ENCODE results near the gene SPTBN5. TPM values are rescaled to one million over a fixed set of nuclear protein-coding genes. Genes with fewer than 3 reads are reported as not detected.

Gene SPTBN5
- total and polyA plus RNA-seq, 2 experiments from 2014 or later = 0.70 to 2.1 TPM

DNA sequence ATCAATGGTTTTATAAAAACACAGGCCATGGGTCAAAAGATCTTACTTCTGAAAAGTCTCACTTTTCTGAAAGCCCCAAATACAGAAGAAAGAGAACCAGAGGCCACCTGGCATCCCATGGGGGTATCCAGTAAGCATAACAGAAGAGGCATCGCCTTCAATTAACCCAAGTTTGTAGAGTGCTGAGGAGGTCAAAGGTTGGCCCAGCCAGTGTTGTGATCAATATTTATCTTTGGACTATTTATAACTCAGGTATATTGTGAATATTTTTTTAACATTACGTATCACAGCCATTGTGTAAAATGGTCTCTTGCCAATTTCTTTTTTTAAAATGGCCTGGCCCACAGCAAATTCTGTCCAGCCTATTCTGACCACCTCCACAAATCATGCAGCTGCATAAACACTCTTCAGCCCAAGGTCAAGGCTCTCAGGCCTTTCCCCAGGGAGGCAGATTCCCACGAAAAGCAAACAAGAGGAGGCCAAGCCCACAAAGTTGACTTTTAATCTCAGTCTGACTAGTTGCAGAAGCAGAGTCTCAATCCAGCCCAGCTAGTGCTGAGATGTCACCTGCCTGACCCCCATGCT, 26.2 kb upstream of the SPTBN5 start:
- peak in 1 of 2 donors; percentile 69 for DNase-seq (ENCODE audit: low read depth in 1 of 2, low spot score in 1 of 2)
- H3K27ac ChIP-seq = peak overlapping the region; percentile 90
- peaks cover 80% of the 10 kb centered on the region for H3K4me1 ChIP-seq (ENCODE audit: low read depth)
- no peaks in the 10 kb centered on the region for H3K9me3 ChIP-seq (ENCODE audit: low read depth)
- no peaks in the 10 kb centered on the region for H3K27me3 ChIP-seq
- H3K36me3 ChIP-seq = no peaks in the 10 kb centered on the region
- TF ChIP-seq, protein P1, sequence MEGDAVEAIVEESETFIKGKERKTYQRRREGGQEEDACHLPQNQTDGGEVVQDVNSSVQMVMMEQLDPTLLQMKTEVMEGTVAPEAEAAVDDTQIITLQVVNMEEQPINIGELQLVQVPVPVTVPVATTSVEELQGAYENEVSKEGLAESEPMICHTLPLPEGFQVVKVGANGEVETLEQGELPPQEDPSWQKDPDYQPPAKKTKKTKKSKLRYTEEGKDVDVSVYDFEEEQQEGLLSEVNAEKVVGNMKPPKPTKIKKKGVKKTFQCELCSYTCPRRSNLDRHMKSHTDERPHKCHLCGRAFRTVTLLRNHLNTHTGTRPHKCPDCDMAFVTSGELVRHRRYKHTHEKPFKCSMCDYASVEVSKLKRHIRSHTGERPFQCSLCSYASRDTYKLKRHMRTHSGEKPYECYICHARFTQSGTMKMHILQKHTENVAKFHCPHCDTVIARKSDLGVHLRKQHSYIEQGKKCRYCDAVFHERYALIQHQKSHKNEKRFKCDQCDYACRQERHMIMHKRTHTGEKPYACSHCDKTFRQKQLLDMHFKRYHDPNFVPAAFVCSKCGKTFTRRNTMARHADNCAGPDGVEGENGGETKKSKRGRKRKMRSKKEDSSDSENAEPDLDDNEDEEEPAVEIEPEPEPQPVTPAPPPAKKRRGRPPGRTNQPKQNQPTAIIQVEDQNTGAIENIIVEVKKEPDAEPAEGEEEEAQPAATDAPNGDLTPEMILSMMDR (IDR thresholded peaks at IDR 0.05; ENCODE audit: low read depth, low read length) = no peak
- H3K4me3 ChIP-seq = no peak overlapping the region

DNA sequence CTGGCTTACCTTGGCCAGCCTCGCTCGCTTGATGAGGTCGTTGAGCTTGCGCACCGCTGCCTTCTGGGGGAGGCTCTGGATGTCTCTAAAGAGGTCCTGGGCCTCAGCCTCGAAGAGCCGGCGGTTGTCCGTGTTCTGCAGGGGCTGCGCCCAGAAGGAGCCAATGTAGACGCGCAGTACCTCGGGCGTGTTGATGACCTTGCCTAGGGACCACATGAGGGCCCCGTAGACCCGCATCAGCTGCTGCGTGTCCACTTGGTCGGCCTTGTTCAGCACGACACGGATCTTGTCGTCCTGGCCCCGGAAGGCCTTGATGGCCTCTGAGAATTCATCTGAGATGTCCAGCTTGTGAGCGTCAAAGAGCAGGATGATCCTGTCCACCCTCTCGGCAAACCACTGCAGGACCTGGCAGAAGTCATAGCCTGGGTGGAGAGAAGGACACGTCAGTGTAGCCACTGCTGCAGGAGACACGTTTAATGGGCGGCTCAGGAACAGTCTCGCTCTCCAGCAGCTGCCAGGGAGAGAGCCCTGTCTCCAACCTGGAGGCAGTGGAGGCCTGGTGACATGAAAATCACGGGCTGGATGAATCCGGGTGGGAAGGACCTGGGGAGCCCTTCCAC, 25.5 kb upstream of the SPTBN5 start:
- no peaks in the 10 kb centered on the region for H3K9me3 ChIP-seq (ENCODE audit: low read depth)
- peak overlapping the region; percentile 90 for H3K27ac ChIP-seq
- no peaks in the 10 kb centered on the region for H3K27me3 ChIP-seq
- no peak overlapping the region for H3K4me3 ChIP-seq
- H3K4me1 ChIP-seq (ENCODE audit: low read depth) = peaks cover 84% of the 10 kb centered on the region
- TF ChIP-seq, protein P1 (IDR thresholded peaks at IDR 0.05; ENCODE audit: low read depth, low read length) = no peak
- H3K36me3 ChIP-seq = no peaks in the 10 kb centered on the region
- no peak for DNase-seq (ENCODE audit: low read depth in 1 of 2, low spot score in 1 of 2)

DNA sequence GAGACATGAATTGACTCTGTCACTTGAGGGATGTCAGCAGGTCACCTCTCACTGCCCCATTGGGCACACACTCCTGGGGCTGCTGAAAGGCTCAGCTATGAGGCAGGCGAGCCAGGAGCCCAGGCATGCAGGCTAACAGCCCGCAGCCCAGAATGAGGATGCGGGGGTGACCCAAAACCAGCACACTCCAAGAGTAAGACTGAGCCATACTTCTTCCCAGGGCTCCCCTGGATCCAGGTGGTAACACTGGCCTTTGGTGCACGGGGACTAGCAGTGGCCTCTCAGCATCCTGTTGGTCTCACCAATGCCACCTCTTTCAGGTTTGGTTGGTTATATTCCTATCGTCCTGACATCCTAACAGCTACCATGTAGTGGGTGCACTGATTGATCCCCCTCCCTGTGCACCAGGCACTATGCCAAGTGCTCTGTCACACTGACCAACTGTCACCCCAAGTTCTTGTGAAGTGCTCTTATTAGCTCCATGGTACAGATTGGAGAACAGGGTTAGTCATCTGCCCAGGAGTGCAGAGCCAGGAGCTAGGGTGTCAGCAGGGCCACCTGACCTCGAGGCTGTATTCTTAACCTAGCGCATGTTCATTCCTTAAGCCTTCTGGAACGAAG, 24.8 kb upstream of the SPTBN5 start:
- no peaks in the 10 kb centered on the region for H3K9me3 ChIP-seq (ENCODE audit: low read depth)
- peaks cover 89% of the 10 kb centered on the region for H3K4me1 ChIP-seq (ENCODE audit: low read depth)
- DNase-seq (ENCODE audit: low read depth in 1 of 2, low spot score in 1 of 2) = no peak
- H3K27ac ChIP-seq = peak overlapping the region; percentile 90
- H3K36me3 ChIP-seq = no peaks in the 10 kb centered on the region
- H3K4me3 ChIP-seq = no peak overlapping the region
- TF ChIP-seq, protein P1 (IDR thresholded peaks at IDR 0.05; ENCODE audit: low read depth, low read length) = no peak
- H3K27me3 ChIP-seq = no peaks in the 10 kb centered on the region

DNA sequence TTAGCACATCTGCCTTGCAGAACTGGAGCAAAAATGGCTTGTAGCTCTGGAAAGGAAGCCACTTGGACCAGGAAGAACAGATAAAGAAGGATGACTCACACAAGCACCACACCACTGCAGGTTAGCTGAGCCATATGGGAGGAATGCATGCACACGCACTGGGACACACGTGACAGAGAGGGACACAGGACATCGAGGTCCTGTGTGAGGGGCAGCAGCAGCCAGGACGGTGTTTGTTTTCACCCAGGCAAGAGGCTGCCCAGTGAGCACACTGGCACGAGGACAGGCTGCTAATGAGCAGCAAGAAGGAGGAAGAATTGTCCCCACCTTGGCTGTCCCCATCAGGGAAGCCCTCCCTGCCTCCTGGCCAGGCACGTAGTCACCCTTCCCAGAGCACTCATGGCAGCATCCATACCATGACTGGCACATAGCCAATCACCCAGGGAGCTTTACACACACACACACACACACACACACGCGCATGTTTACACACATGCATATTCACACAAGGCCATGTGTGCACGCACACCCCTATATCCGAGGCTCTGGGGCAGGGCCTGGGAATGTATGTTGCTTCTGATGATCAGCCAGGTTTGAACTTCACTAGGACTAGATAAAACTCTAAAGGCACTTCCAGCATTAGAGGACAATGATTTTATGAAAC, 24.0 kb upstream of the SPTBN5 start:
- TF ChIP-seq, protein P1 (IDR thresholded peaks at IDR 0.05; ENCODE audit: low read depth, low read length) = no peak
- H3K9me3 ChIP-seq (ENCODE audit: low read depth) = no peaks in the 10 kb centered on the region
- no peaks in the 10 kb centered on the region for H3K36me3 ChIP-seq
- peaks cover 89% of the 10 kb centered on the region for H3K4me1 ChIP-seq (ENCODE audit: low read depth)
- DNase-seq (ENCODE audit: low read depth in 1 of 2, low spot score in 1 of 2) = peak in 1 of 2 donors; percentile 71
- no peak overlapping the region for H3K4me3 ChIP-seq
- no peaks in the 10 kb centered on the region for H3K27me3 ChIP-seq
- H3K27ac ChIP-seq = peak overlapping the region; percentile 90

DNA sequence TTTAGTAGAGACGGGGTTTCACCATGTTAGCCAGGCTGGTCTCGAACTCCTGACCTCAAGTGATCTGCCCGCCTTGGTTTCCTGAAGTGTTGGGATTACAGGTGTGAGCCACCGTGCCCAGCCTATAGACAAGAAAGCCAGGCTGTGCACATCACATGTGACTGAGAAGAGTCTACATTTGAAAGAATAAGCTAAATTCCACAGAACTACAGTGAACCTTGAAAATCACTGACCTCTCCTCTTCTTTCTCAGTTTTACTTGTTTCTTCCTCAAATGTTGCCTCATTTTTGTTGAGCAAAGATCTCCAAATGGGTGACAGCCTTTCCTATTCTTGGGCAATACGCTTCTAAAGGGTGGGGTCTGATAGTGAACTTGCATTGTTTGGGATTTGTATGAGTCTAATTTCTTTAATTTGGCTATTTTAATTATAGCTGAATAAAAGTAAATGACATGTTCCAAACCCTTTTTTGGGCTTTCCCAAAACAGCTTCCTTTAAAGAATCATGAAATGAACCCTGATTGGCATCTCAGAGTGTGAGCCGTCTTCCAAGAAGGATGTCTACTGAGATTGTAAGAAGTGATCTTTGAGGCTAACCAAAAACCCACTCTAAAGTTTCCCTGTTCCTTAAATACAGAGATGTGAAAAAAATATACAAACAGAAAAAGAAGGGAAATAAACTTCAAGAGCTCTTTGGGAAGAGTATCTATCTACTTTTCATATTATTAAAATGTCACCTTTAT, 21.6 kb upstream of the SPTBN5 start:
- Histone ChIP-seq H3K9me3 (ENCODE audit: low read depth) (no peaks in the 10 kb centered on the region), H3K4me1 (ENCODE audit: low read depth) (peaks cover 72% of the 10 kb centered on the region), H3K27me3 (no peaks in the 10 kb centered on the region), H3K4me3 (no peak overlapping the region), H3K36me3 (no peaks in the 10 kb centered on the region), H3K27ac (peak overlapping the region; percentile 96)
- TF ChIP-seq, protein P1 (IDR thresholded peaks at IDR 0.05; ENCODE audit: low read depth, low read length) = no peak
- no peak for DNase-seq (ENCODE audit: low read depth in 1 of 2, low spot score in 1 of 2)
